GM18909 (cell line): Measurements from ENCODE around the gene ANKRD11.
"Not testable (repeated sequence)": the region's sequence is repeated elsewhere in the genome, so short reads cannot be mapped to it uniquely, and the experiment has no call there.

Source experiments
- ATAC-seq: cut with Tn5 transposase; IDR thresholded peaks from one replicate; pipeline ENCODE4 v1.9.1; 2021; ENCODE audit warnings: mild to moderate bottlenecking; ENCODE audit not compliant: unreplicated experiment, poor library complexity

The ANKRD11 gene

GRCh38 chr16:89371386-89371785 lies 119.0 kb downstream of the ANKRD11 start:
- no peak for ATAC-seq

- no peak for ATAC-seq
Measured at GRCh38 chr16:89370601-89371000, 119.8 kb downstream of the ANKRD11 start.

- ATAC-seq = no peak
Measured at GRCh38 chr16:89370081-89370511, 120.3 kb downstream of the ANKRD11 start.

DNA sequence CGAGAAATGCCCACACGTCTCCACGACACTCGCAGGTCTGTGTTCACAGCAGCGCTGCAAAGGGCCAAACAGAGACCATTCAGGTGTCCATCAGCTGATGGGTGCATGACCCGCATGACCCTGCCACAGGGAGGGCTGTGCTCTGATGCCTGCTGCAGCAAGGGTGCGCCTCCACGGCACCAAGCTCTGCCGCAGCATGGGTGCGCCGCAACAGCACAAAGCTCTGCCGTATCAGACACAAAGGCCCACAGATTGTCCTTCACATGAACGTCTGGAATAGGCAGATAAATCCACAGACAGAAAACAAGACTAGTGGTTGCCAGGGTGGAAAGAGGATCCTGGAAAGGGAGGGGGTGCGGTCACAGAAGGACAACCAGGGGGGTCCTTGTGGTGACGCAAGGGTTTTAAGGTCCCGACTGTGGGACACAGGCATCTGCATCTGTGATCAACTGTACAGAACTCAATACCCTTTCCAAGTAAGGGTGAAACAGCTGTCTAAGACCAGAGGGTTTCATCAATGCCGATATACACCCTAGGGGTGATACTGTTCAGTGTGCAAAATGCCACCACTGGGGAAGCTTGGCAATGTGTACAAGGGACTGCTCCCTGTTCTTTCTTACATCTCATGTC lies 121.0 kb downstream of the ANKRD11 start:
- ATAC-seq = no peak

DNA sequence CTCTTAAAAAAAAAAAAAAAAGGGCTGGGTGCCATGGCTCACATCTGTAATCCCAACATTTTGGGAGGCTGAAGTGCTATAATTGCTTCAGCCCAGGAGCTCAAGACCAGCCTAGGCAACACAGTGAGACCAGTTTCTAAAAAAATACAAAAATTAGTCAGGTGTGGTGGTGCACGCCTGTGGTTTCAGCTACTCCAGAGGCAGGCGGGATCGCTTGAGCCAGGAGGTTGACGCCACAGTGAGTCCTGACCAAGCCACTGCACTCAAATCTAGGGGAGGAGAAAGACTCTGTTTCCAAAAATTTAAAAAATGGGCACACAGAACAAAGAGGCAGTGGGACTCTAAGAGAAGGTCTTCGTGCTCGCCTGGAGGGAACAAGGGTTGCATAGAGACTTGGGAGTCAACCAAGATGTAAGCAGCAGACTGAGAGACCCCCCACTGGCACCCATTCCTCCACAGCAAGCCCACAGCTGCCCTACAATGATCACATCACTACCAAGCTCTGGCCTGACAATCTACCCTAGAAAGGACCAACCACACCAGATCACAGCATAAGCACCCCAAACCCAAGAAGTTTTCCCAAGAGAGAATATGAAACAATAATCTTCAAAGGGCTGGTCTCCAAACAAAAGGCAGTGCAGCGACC lies 121.6 kb downstream of the ANKRD11 start:
- no peak for ATAC-seq

GRCh38 chr16:89367538-89367915 lies 122.8 kb downstream of the ANKRD11 start:
- no peak for ATAC-seq

GRCh38 chr16:89366561-89367537 lies 123.5 kb downstream of the ANKRD11 start:
- ATAC-seq = no peak

- no peak for ATAC-seq
Measured at GRCh38 chr16:89365996-89366395, 124.4 kb downstream of the ANKRD11 start.

- ATAC-seq = no peak
Measured at GRCh38 chr16:89365044-89365467, 125.3 kb downstream of the ANKRD11 start.

- ATAC-seq = no peak
Measured at GRCh38 chr16:89364606-89365005, 125.8 kb downstream of the ANKRD11 start.

DNA sequence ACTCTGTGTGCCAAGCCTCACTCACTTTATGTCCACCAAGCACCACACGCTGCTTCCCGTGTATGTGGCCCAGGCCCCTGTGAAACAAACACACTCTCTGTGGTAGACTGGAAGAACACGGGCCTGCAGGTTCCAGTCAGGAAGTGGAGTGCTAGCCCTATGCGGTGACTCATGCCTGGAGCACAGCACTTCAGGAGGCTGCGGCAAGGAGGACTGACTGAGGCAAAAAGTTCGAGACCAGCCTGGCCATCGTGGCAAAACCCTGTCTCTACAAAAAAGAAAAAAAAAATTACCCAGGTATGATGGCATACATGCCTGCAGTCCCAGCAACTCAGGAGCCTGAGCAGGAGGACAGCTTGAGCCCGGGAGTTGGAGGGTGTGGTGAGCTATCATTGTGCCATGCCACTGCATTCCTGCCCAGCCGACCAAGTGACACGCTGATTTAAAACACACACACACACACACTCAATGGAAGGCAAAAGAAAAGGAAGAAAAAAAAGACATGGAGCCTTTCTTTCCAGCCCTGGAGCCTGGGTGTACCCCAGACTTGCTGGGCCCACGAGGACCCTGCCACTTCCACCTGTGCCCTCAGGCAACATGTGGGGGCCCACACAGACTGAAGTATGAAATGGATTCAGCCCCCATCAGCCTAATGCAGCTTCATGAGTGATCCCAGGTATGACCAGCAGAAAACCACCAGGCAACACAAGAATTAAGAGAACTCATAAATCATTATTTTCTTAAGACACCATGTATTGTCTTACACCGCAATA lies 126.6 kb downstream of the ANKRD11 start:
- no peak for ATAC-seq

- ATAC-seq = not testable (repeated sequence)
Measured at GRCh38 chr16:89362540-89363223, 127.7 kb downstream of the ANKRD11 start.

DNA sequence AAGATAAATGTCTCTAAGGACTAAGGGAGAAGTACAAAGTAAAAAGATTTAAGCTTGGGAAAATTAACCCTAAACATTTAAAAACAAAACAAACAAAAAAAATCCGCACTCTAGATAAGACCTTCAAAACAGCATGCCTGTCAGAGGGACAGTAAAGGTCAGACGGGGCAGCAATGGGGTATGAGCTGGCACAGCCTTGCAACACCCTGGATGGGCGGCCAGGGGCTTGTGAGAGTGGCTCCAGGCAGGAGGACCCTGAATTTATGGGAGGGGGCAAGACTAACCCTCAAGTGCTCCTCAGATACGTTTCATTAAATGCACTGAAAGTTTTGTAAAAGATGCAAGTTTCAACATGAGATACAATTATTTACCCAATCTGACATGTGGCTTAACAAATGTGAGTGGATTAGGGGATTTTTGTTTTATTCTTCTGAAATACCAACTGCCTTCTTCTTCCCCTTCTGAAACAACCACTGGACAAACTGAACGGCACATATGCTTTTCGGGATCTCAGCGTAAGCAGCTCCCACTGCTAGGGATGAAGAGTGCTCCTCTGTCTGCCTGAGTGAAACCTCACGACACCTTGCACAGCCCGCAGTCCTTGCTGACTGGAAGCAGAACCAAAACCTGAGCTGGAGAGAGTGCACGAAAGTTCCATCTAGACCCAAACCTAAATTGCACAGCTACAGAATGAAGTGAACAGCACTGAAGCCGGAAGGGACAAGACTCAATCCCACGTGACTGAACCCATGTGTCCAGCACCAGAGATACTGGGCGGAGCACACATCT lies 128.4 kb downstream of the ANKRD11 start:
- peak; percentile 54 for ATAC-seq

- ATAC-seq = peak; percentile 53
Measured at GRCh38 chr16:89360760-89361435, 129.5 kb downstream of the ANKRD11 start.

DNA sequence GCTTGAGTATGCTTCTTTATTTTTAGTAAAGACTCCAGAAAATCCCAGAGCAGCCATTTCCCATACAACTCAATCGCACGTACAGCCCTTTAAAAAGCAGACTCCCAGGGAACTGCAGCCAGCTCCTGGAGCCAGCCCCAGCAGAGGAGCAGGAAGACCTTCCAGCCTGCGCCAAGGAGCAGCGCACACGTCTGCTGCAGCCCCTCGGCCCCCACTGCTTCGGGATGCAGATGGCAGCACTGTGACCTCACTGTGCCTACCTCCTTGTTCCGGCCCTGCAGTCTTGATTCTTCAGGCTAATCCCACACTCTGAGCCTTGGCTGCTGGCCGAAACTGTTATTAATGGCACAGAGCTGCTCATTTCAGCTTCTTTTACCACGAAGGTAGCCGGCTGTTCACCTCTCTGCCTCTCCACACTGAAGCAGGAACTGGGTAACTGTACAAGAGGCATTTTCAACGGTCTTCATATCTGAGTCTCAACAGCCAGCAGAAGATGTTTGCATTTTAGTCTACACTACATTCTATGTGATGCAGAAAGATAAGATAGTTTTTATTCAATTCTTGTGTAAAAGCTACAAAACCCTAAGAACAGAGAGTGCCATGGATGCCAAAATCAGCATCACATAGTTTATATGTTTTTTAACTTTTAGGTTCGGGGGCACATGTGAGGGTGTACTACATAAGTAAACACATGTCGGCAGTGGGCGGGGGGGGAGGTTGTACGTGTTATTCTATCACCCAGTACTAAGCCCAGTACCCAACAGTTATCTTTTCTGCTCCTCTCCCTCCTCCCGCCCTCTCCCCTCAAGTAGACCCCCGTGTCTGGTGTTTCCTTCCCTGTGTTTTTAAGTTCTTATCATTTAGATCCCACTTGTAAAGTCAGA lies 130.9 kb downstream of the ANKRD11 start:
- no peak for ATAC-seq

GRCh38 chr16:89358030-89359005 lies 132.0 kb downstream of the ANKRD11 start:
- ATAC-seq = no peak
